SU-DHL-6 (cell line): ENCODE data around the gene CYB5A.

Source experiments
- H2AFZ ChIP-seq: fragments of 200-600 bp; sonication (generic); 2 replicates; pipeline ENCODE4 v1.6.1; 2014; ENCODE audit warnings: low read depth, mild to moderate bottlenecking, moderate library complexity, mixed read lengths, antibody characterized with exemption, low read length; ENCODE audit not compliant: severe bottlenecking
- H3F3A ChIP-seq: fragments of 200-600 bp; shearing (Covaris generic); 2 replicates; pipeline ENCODE4 v1.6.0; 2016; ENCODE audit warnings: antibody characterized with exemption, mild to moderate bottlenecking; ENCODE audit not compliant: insufficient read depth
- H3K27ac ChIP-seq: fragments of 200-600 bp; sonication (generic); 2 replicates; pipeline ENCODE4 v1.5.1; 2016; ENCODE audit warnings: low read depth, mild to moderate bottlenecking, low read length, moderate library complexity, mixed read lengths
- H3K27me3 ChIP-seq: fragments of 200-600 bp; sonication (generic), shearing (Covaris generic); 2 replicates; pipeline ENCODE4 v1.6.0; 2014; ENCODE audit warnings: mild to moderate bottlenecking, low read length
- H3K36me3 ChIP-seq: fragments of 200-600 bp; sonication (generic); 2 replicates; pipeline ENCODE4 v1.6.1; 2014; ENCODE audit warnings: mild to moderate bottlenecking, low read length, mixed read lengths
- H3K4me2 ChIP-seq: fragments of 300-600, 200-600 bp; shearing (Covaris generic), sonication (generic); 2 replicates; pipeline ENCODE4 v1.6.0; 2014; ENCODE audit warnings: low read length, low read depth, mild to moderate bottlenecking; ENCODE audit not compliant: poor library complexity, severe bottlenecking
- H3K4me3 ChIP-seq: fragments of 200-600 bp; sonication (generic); 2 replicates; pipeline ENCODE4 v1.5.1; 2014; ENCODE audit warnings: antibody characterized with exemption, low read length, mild to moderate bottlenecking, mixed read lengths; ENCODE audit not compliant: insufficient read depth, poor library complexity, severe bottlenecking
- H3K79me2 ChIP-seq: fragments of 200-600 bp; sonication (generic); 2 replicates; pipeline ENCODE4 v1.6.1; 2014; ENCODE audit warnings: mild to moderate bottlenecking, low read length, moderate library complexity; ENCODE audit not compliant: insufficient read depth
- H3K9ac ChIP-seq: fragments of 200-600 bp; sonication (generic); 2 replicates; pipeline ENCODE4 v1.7.0; 2014; ENCODE audit warnings: mild to moderate bottlenecking, low read length
- H3K9me2 ChIP-seq: fragments of 200-600 bp; sonication (generic); replicated peaks from 2 replicates; pipeline ENCODE4 v1.6.1; 2014; ENCODE audit warnings: low read length; ENCODE audit not compliant: insufficient read depth
- H3K9me3 ChIP-seq: fragments of 200-600 bp; sonication (generic); 2 replicates; pipeline ENCODE4 v1.6.1; 2014; ENCODE audit warnings: low read length, mixed read lengths; ENCODE audit not compliant: insufficient read depth
- H4K20me1 ChIP-seq: fragments of 200-600 bp; sonication (generic); 2 replicates; pipeline ENCODE4 v1.6.1; 2014; ENCODE audit warnings: low read depth, mild to moderate bottlenecking, antibody characterized with exemption, low read length, moderate library complexity, mixed read lengths
- EZH2phosphoT487 ChIP-seq: fragments of 200-600 bp; sonication (generic), shearing (Covaris generic); conservative IDR thresholded peaks from 2 replicates; pipeline ENCODE4 v1.6.1; 2018; ENCODE audit warnings: mild to moderate bottlenecking, antibody characterized with exemption, low read length, moderate library complexity, mixed read lengths
- TF ChIP-seq, protein P1 (sequence below): fragments of 200-600 bp; sonication (generic); IDR thresholded peaks from one replicate; pipeline ENCODE4 v1.5.1; 2017; ENCODE audit warnings: antibody characterized with exemption, mild to moderate bottlenecking, low read length, moderate library complexity; ENCODE audit not compliant: insufficient read depth, poor library complexity, severe bottlenecking

Gene CYB5A

DNA sequence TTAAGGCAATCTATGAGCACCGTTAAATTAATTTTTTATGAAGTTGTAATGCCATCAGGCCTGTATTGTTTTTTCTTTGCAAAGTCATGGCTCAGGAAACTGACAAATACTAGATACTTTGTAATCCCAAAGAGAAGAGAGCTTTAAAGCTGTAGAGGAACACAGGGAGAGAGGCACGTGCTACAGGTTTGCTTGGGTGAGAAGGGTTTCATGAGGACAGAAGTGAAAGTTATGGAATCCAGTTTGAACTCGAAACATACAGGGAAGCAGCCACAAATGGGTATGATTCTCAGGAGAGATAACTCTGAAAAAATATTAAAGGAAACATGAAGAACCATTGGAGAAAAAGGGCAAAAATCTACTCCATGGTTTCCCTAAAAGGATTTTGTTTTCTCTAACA, 49.8 kb downstream of the CYB5A start:
- Histone ChIP-seq H3F3A (no peaks in the 10 kb centered on the region), H3K9me2 (no peaks in the 10 kb centered on the region), H2AFZ (no peak overlapping the region), H3K4me3 (no peak overlapping the region), H3K27ac (no peak overlapping the region), H3K4me2 (no peak overlapping the region), H3K9ac (no peak overlapping the region), H3K36me3 (no peaks in the 10 kb centered on the region), H3K9me3 (no peaks in the 10 kb centered on the region), H3K79me2 (no peaks in the 10 kb centered on the region), H3K27me3 (no peaks in the 10 kb centered on the region), H4K20me1 (no peaks in the 10 kb centered on the region)
- 0 out of 2 replicates have a peak, but pooled peaks have one; percentile 34 for TF ChIP-seq EZH2phosphoT487
- TF ChIP-seq, protein P1, sequence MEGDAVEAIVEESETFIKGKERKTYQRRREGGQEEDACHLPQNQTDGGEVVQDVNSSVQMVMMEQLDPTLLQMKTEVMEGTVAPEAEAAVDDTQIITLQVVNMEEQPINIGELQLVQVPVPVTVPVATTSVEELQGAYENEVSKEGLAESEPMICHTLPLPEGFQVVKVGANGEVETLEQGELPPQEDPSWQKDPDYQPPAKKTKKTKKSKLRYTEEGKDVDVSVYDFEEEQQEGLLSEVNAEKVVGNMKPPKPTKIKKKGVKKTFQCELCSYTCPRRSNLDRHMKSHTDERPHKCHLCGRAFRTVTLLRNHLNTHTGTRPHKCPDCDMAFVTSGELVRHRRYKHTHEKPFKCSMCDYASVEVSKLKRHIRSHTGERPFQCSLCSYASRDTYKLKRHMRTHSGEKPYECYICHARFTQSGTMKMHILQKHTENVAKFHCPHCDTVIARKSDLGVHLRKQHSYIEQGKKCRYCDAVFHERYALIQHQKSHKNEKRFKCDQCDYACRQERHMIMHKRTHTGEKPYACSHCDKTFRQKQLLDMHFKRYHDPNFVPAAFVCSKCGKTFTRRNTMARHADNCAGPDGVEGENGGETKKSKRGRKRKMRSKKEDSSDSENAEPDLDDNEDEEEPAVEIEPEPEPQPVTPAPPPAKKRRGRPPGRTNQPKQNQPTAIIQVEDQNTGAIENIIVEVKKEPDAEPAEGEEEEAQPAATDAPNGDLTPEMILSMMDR: no peak

DNA sequence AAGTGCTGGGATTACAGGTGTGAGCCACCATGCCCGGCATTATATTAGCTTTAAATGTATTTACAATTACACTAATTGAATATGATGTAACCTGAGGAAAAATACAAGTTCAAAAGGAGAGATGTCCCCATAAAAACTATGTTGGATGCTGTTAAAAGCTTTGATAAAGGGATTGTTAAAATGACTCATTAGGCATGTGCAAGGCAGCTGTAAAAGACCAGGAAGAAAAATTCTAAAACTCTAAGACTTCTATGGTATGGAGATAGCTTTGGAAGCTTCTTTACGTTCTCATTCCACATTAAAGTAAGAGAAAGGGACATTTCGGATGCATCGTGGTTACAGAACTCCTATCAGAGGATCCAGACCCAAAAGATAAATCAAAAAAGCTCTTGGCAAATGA, 50.3 kb downstream of the CYB5A start:
- Histone ChIP-seq H3K4me3 (no peak overlapping the region), H2AFZ (no peak overlapping the region), H3K36me3 (no peaks in the 10 kb centered on the region), H3K9ac (no peak overlapping the region), H3K79me2 (no peaks in the 10 kb centered on the region), H3K27me3 (no peaks in the 10 kb centered on the region), H3K27ac (no peak overlapping the region), H4K20me1 (no peaks in the 10 kb centered on the region), H3K9me3 (no peaks in the 10 kb centered on the region), H3F3A (no peaks in the 10 kb centered on the region), H3K4me2 (no peak overlapping the region), H3K9me2 (no peaks in the 10 kb centered on the region)
- no peak for TF ChIP-seq EZH2phosphoT487
- TF ChIP-seq, protein P1: no peak

DNA sequence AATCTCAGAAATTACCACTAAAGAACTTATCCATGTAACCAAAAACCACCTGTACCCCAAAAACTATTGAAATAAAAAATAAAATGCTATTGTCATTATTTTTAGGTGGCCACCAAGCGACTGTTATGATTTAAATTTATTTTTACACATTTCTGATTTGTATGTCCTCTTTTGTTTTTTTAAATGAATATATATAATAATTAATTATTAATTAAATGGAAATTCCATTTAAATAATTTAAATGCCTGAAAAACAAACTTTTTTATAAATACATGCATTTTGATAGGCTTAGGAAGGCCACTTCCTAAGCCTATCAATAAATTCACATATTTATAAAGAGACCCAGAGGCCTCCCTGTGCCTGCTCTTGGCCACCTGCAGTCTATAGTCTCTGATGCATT, 52.2 kb downstream of the CYB5A start:
- no peaks in the 10 kb centered on the region for H3K9me2 ChIP-seq
- no peaks in the 10 kb centered on the region for H3K36me3 ChIP-seq
- no peak overlapping the region for H3K9ac ChIP-seq
- no peaks in the 10 kb centered on the region for H3F3A ChIP-seq
- H3K27ac ChIP-seq: no peak overlapping the region
- no peaks in the 10 kb centered on the region for H3K27me3 ChIP-seq
- H4K20me1 ChIP-seq: no peaks in the 10 kb centered on the region
- no peak overlapping the region for H3K4me3 ChIP-seq
- no peak overlapping the region for H3K4me2 ChIP-seq
- H2AFZ ChIP-seq: no peak overlapping the region
- TF ChIP-seq, protein P1: no peak
- TF ChIP-seq EZH2phosphoT487: no peak
- H3K79me2 ChIP-seq: no peaks in the 10 kb centered on the region
- no peaks in the 10 kb centered on the region for H3K9me3 ChIP-seq
